Measurements from ENCODE around the gene HOXC10. TPM values are rescaled to one million over a fixed set of nuclear protein-coding genes. Genes with fewer than 3 reads are reported as not detected.

Gene HOXC10
- total and polyA plus RNA-seq, 2 donors (not counting 1 experiment from before 2014, with no cell fraction given) = not detected

- peaks cover 0 to 66% (median 0%) of the 10 kb centered on the region in 3 donors for H3K9me3 ChIP-seq (ENCODE audit: control extremely low read depth in 1 of 3, control insufficient read depth in 2 of 3, insufficient read depth in 1 of 3, low read length in 2 of 3)
- H3K9me3 Mint-ChIP-seq (ENCODE audit: insufficient read depth) = no peaks in the 10 kb centered on the region
- ChIA-PET POLR2A (no interaction called here), CTCF (interaction anchor here (1.0 to 2.8 kb wide), 5 partner anchors 17 to 202 kb away, joined by 3 to 11 read pairs (median 5); partner anchors contain the start of gene HOXC5)
- DNase-seq = peak; percentile 44
- H3K9ac ChIP-seq (ENCODE audit: low read length) = no peak overlapping the region
- peak; percentile 30 for TF ChIP-seq EZH2 (IDR thresholded peaks at IDR 0.05; ENCODE audit: borderline replicate concordance, insufficient read depth, low read depth, low read length, poor library complexity, severe bottlenecking)
- TF ChIP-seq CTCF (IDR thresholded peaks at IDR 0.05) = peak; percentile 26
- H2AFZ ChIP-seq (ENCODE audit: insufficient read depth, low read depth, low read length, poor library complexity, severe bottlenecking) = no peak overlapping the region
- no peak overlapping the region for H3K4me3 ChIP-seq (ENCODE audit: control extremely low read depth in 1 of 5, extremely low read depth in 1 of 5, insufficient read depth in 1 of 5, low read depth in 2 of 5, low read length in 4 of 5)
- peaks cover 92% of the 10 kb centered on the region for H3K27me3 Mint-ChIP-seq
- peaks cover 34% of the 10 kb centered on the region for H3K4me1 Mint-ChIP-seq
- no peaks in the 10 kb centered on the region for H3K36me3 ChIP-seq (replicated peaks in 1 of 2; ENCODE audit: control extremely low read depth in 1 of 2, control insufficient read depth in 1 of 2, extremely low read depth in 1 of 2, insufficient read depth in 2 of 2, low read length in 1 of 2)
- intact Hi-C loops (cut with micrococcal nuclease) = loop anchor here (5.0 kb wide), 1 partner anchor 47 kb away; no protein-coding TSS in a partner anchor
- peaks cover 0 to 98% (median 90%) of the 10 kb centered on the region in 4 experiments for H3K27me3 ChIP-seq (replicated peaks in 1 of 4; ENCODE audit: control extremely low read depth in 1 of 4, control insufficient read depth in 3 of 4, insufficient read depth in 4 of 4, low read length in 3 of 4)
- no peaks in the 10 kb centered on the region for H4K20me1 ChIP-seq (ENCODE audit: control insufficient read depth, insufficient read depth, low read length, poor library complexity, severe bottlenecking)
- peaks cover 25 to 50% of the 10 kb centered on the region in 2 donors for H3K4me1 ChIP-seq (ENCODE audit: control insufficient read depth in 2 of 2, insufficient read depth in 2 of 2, low read length in 2 of 2)
- H3K4me2 ChIP-seq (replicated peaks; ENCODE audit: low read depth, low read length, poor library complexity, severe bottlenecking) = peak overlapping the region; percentile 37
- peak overlapping the region; percentile 18 for H3K4me3 Mint-ChIP-seq
- ATAC-seq (ENCODE audit: low read depth) = peak; percentile 14
- no peaks in the 10 kb centered on the region for H3K79me2 ChIP-seq (ENCODE audit: control insufficient read depth, insufficient read depth, low read length)
- 2% methylated on average over 13 of the region's 28 CpGs for WGBS (ENCODE audit: insufficient coverage)
- H3K27ac Mint-ChIP-seq = no peak overlapping the region
- no peak overlapping the region for H3K27ac ChIP-seq (ENCODE audit: low read length in 2 of 2)
Measured at GRCh38 chr12:53989227-53990113, 4.5 kb downstream of the HOXC10 start.
